D721Med (cell line): ENCODE data around the gene SPSB3.

ENCODE experiments used
- DNase-seq: peaks from one replicate; pipeline ENCODE4 v3.0.0; 2011; ENCODE audit warnings: low spot score; ENCODE audit not compliant: insufficient read length
- FAIRE-seq: peaks from 2 replicates; lab custom pipeline; 2011; peaks lifted over from hg19 to GRCh38; lab: Jason Lieb, UNC
- TF ChIP-seq, protein P1 (sequence below): IDR thresholded peaks from 2 replicates; pipeline ENCODE4 v1.5.1; 2012; ENCODE audit warnings: mild to moderate bottlenecking, control low read depth; ENCODE audit not compliant: insufficient read depth; ENCODE audit errors: missing control alignments

SPSB3 gene

DNA sequence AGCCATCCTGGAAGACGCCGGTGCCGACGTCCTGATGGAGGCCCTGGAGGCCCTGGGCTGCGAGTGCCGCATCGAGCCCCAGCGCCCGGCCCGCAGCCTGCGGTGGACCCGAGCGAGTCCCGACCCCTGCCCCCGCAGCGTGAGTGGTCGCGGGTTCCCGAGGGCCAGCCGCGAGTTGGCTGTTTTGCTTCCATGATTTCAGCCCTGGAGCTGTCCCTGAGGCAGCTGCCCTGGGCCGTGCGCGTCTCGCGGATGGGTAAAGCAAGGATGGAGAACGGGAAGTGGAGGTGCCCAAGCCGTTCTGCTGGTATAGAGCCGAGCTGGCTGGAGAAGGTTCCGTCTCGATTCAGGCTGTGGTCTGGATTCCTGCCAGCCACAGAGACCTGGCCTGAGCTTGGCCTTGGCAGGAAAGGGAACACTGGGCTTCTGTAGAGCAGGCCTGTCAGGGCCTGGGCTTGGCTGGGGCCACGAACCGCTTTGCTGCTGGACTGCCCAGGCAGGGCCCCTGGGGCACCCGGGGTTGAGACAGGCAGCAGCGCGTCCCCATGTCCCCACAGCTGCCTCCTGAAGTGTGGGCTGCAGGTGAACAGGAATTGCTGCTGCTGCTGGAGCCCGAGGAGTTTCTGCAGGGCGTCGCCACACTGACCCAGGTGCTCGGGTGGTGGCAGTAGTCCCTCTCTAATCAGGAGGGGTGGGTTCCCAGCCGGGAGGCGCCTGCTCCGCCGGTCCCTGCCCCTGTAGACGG is 8.5 kb downstream of the SPSB3 start:
- no peak for FAIRE-seq
- TF ChIP-seq, protein P1, sequence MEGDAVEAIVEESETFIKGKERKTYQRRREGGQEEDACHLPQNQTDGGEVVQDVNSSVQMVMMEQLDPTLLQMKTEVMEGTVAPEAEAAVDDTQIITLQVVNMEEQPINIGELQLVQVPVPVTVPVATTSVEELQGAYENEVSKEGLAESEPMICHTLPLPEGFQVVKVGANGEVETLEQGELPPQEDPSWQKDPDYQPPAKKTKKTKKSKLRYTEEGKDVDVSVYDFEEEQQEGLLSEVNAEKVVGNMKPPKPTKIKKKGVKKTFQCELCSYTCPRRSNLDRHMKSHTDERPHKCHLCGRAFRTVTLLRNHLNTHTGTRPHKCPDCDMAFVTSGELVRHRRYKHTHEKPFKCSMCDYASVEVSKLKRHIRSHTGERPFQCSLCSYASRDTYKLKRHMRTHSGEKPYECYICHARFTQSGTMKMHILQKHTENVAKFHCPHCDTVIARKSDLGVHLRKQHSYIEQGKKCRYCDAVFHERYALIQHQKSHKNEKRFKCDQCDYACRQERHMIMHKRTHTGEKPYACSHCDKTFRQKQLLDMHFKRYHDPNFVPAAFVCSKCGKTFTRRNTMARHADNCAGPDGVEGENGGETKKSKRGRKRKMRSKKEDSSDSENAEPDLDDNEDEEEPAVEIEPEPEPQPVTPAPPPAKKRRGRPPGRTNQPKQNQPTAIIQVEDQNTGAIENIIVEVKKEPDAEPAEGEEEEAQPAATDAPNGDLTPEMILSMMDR: no peak
- DNase-seq: no peak

DNA sequence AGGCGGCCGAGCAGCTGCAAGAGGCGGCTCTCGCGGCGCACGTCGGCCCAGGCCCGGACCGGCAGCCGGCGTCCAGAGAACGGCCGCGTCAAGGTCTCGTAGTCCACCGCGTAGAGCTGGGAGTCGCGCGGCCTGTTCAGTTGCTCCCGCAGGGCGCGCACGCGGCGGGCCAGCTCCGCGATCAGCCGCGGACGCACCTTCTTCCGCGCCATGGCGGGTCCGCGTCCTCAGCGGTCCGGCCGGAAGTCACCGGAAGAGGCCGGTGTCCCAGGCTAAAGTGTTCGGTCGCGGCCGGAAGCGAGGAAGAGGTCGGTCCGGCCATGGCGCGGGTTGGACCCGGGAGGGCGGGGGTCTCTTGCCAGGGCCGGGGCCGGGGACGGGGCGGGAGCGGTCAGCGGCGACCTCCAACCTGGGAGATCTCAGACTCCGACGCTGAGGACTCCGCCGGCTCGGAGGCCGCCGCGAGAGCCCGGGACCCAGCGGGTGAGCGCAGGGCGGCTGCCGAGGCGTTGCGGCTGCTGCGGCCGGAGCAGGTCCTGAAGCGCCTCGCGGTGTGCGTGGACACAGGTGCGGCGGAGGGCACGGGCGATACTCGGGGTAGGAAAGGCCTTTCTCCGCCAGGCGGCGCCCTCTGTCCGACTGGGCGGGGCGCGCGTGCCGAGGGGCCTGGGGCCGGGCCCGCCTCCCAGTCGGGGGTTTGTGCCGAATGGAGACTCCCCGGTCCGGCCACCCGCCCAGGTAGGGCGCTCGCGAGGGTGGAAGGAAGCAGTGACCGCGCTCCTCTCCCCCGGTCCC is 9.3 kb downstream of the SPSB3 start, which contains the start of gene MRPS34:
Gene MRPS34, minus strand, starts transcription at position 227 of the 795 bp plus-strand sequence. Its CDS starts 15 bp downstream, at position 212.
- FAIRE-seq (no peak), DNase-seq (peak; percentile 70)
- TF ChIP-seq, protein P1: peak; percentile 48

GRCh38 chr16:1772362-1772907 is 9.9 kb downstream of the SPSB3 start, which contains the start of gene EME2:
Gene EME2 (plus strand): TSS chr16:1772810. CDS start chr16:1773228, 418 bp downstream.
- TF ChIP-seq, protein P1: no peak
- DNase-seq (no peak), FAIRE-seq (no peak)

- DNase-seq (no peak), FAIRE-seq (no peak)
- TF ChIP-seq, protein P1: no peak
Measured at GRCh38 chr16:1771864-1772361, 10.5 kb downstream of the SPSB3 start.

GRCh38 chr16:1771188-1771863 is 11.0 kb downstream of the SPSB3 start, which contains the start of gene NME3:
Gene NME3 (minus strand): TSS chr16:1771543. CDS start chr16:1771534, 9 bp downstream.
- DNase-seq (peak; percentile 89), FAIRE-seq (no peak)
- TF ChIP-seq, protein P1: no peak

GRCh38 chr16:1770328-1771187 is 11.8 kb downstream of the SPSB3 start:
- FAIRE-seq (no peak), DNase-seq (no peak)
- TF ChIP-seq, protein P1: no peak
